Measurements from ENCODE around the gene TGFBRAP1. TPM values are rescaled to one million over a fixed set of nuclear protein-coding genes. Genes with fewer than 3 reads are reported as not detected.

Gene TGFBRAP1
- total RNA-seq, 1 experiment from 2014 or later, result 26.5 TPM

- Histone ChIP-seq H3K4me2 (ENCODE audit: low read length) (no peak overlapping the region), H3K27me3 (ENCODE audit: low read length) (no peaks in the 10 kb centered on the region), H3K9me3 (ENCODE audit: low read length) (no peaks in the 10 kb centered on the region), H3K9ac (ENCODE audit: low read length) (no peak overlapping the region), H3K9me2 (replicated peaks; ENCODE audit: low read length) (no peaks in the 10 kb centered on the region), H3K79me2 (ENCODE audit: low read length) (peaks cover 76% of the 10 kb centered on the region), H4K20me1 (ENCODE audit: low read length) (no peaks in the 10 kb centered on the region), H3K4me3 (ENCODE audit: low read length) (no peak overlapping the region), H3K4me1 (ENCODE audit: insufficient read depth, low read length) (peaks cover 15% of the 10 kb centered on the region), H3K36me3 (ENCODE audit: low read depth, low read length) (no peaks in the 10 kb centered on the region), H2AFZ (ENCODE audit: low read length) (no peak overlapping the region), H3K27ac (ENCODE audit: low read length) (no peak overlapping the region), H3F3A (ENCODE audit: low read length, unreplicated experiment) (no peaks in the 10 kb centered on the region)
- BruUV-seq (replicated peaks), result no TSS peak
- DNase-seq, result no peak
- intact Hi-C loops (cut with micrococcal nuclease), result no loop called here
- ATAC-seq, result no peak
- ChIA-PET CTCF (interaction anchor here (0.7 kb wide), 1 partner anchor 1028 kb away, joined by 3 read pairs; no protein-coding TSS in a partner anchor), POLR2A (ENCODE audit: unreplicated experiment) (no interaction called here)
- TF ChIP-seq EZH2phosphoT487 (IDR thresholded peaks at IDR 0.05; ENCODE audit: borderline replicate concordance, low read length), result no peak
- no peak for TF ChIP-seq CTCF (conservative IDR thresholded peaks at IDR 0.05; ENCODE audit: low read depth, low read length)
- no peak for TF ChIP-seq EZH2 (IDR thresholded peaks at IDR 0.05; ENCODE audit: low read length, unreplicated experiment)
Measured at GRCh38 chr2:105317937-105318336, 11.6 kb downstream of the TGFBRAP1 start.

- Histone ChIP-seq H3K9ac (ENCODE audit: low read length) (no peak overlapping the region), H3K9me2 (replicated peaks; ENCODE audit: low read length) (no peaks in the 10 kb centered on the region), H2AFZ (ENCODE audit: low read length) (no peak overlapping the region), H3K79me2 (ENCODE audit: low read length) (peaks cover 76% of the 10 kb centered on the region), H3F3A (ENCODE audit: low read length, unreplicated experiment) (no peaks in the 10 kb centered on the region), H3K9me3 (ENCODE audit: low read length) (no peaks in the 10 kb centered on the region), H3K27ac (ENCODE audit: low read length) (no peak overlapping the region), H3K4me1 (ENCODE audit: insufficient read depth, low read length) (peaks cover 7% of the 10 kb centered on the region), H3K4me2 (ENCODE audit: low read length) (no peak overlapping the region), H3K36me3 (ENCODE audit: low read depth, low read length) (no peaks in the 10 kb centered on the region), H3K4me3 (ENCODE audit: low read length) (no peak overlapping the region), H3K27me3 (ENCODE audit: low read length) (no peaks in the 10 kb centered on the region), H4K20me1 (ENCODE audit: low read length) (no peaks in the 10 kb centered on the region)
- BruUV-seq (replicated peaks), result no TSS peak
- ChIA-PET CTCF (no interaction called here), POLR2A (ENCODE audit: unreplicated experiment) (no interaction called here)
- TF ChIP-seq EZH2 (IDR thresholded peaks at IDR 0.05; ENCODE audit: low read length, unreplicated experiment) (no peak), EZH2phosphoT487 (IDR thresholded peaks at IDR 0.05; ENCODE audit: borderline replicate concordance, low read length) (no peak), CTCF (conservative IDR thresholded peaks at IDR 0.05; ENCODE audit: low read depth, low read length) (no peak)
- DNase-seq, result no peak
- intact Hi-C loops (cut with micrococcal nuclease), result no loop called here
- ATAC-seq, result no peak
Measured at GRCh38 chr2:105315314-105315713, 14.2 kb downstream of the TGFBRAP1 start.

GRCh38 chr2:105313877-105314276 lies 15.7 kb downstream of the TGFBRAP1 start:
- no peak for ATAC-seq
- no TSS peak for BruUV-seq (replicated peaks)
- TF ChIP-seq CTCF (conservative IDR thresholded peaks at IDR 0.05; ENCODE audit: low read depth, low read length), result no peak
- TF ChIP-seq EZH2phosphoT487 (IDR thresholded peaks at IDR 0.05; ENCODE audit: borderline replicate concordance, low read length), result no peak
- TF ChIP-seq EZH2 (IDR thresholded peaks at IDR 0.05; ENCODE audit: low read length, unreplicated experiment), result no peak
- H3K27me3 ChIP-seq (ENCODE audit: low read length), result no peaks in the 10 kb centered on the region
- no peak overlapping the region for H3K27ac ChIP-seq (ENCODE audit: low read length)
- no peaks in the 10 kb centered on the region for H3F3A ChIP-seq (ENCODE audit: low read length, unreplicated experiment)
- no peak overlapping the region for H3K4me3 ChIP-seq (ENCODE audit: low read length)
- no peaks in the 10 kb centered on the region; the same call in 1 of the 2 replicates for H4K20me1 ChIP-seq (ENCODE audit: low read length)
- no peaks in the 10 kb centered on the region for H3K9me2 ChIP-seq (replicated peaks; ENCODE audit: low read length)
- no peaks in the 10 kb centered on the region for H3K36me3 ChIP-seq (ENCODE audit: low read depth, low read length)
- peaks cover 82% of the 10 kb centered on the region for H3K79me2 ChIP-seq (ENCODE audit: low read length)
- H3K4me2 ChIP-seq (ENCODE audit: low read length), result no peak overlapping the region
- DNase-seq, result no peak
- ChIA-PET POLR2A (ENCODE audit: unreplicated experiment) (no interaction called here), CTCF (no interaction called here)
- no peak overlapping the region for H2AFZ ChIP-seq (ENCODE audit: low read length)
- intact Hi-C loops (cut with micrococcal nuclease), result no loop called here
- H3K4me1 ChIP-seq (ENCODE audit: insufficient read depth, low read length), result peaks cover 4% of the 10 kb centered on the region; the same call in 1 of the 2 replicates
- no peaks in the 10 kb centered on the region for H3K9me3 ChIP-seq (ENCODE audit: low read length)
- H3K9ac ChIP-seq (ENCODE audit: low read length), result no peak overlapping the region

All from PC-3 (cell line).